HUES48 (cell line): Measurements from ENCODE around the gene ADSS2.

ENCODE experiments used
- H3K27ac ChIP-seq: one replicate; pipeline ENCODE4 v1.7.0; 2013; ENCODE audit warnings: low read depth, low read length, inconsistent platforms
- H3K27me3 ChIP-seq: 2 replicates; pipeline ENCODE4 v1.6.1; 2013; ENCODE audit warnings: mild to moderate bottlenecking, low read length; ENCODE audit not compliant: control insufficient read depth, insufficient read depth
- H3K36me3 ChIP-seq: 2 replicates; pipeline ENCODE4 v1.6.1; 2013; ENCODE audit warnings: low read length; ENCODE audit not compliant: control insufficient read depth, insufficient read depth
- H3K4me1 ChIP-seq: 2 replicates; pipeline ENCODE4 v1.6.1; 2013; ENCODE audit warnings: mild to moderate bottlenecking, low read length; ENCODE audit not compliant: control insufficient read depth, insufficient read depth
- H3K4me3 ChIP-seq: 2 replicates; pipeline ENCODE4 v1.5.1; 2013; ENCODE audit warnings: mild to moderate bottlenecking, low read depth, low read length
- H3K9ac ChIP-seq: 2 replicates; pipeline ENCODE4 v1.6.1; 2013; ENCODE audit warnings: mild to moderate bottlenecking, low read depth, low read length, moderate library complexity
- H3K9me3 ChIP-seq: 2 replicates; pipeline ENCODE4 v1.6.1; 2013; ENCODE audit warnings: low read length; ENCODE audit not compliant: control insufficient read depth, insufficient read depth

The ADSS2 gene

GRCh38 chr1:244445320-244446181, 6.2 kb downstream of the ADSS2 start:
- H3K36me3 ChIP-seq = peaks cover 14% of the 10 kb centered on the region; the same call in 1 of the 2 replicates
- H3K4me1 ChIP-seq = peaks cover 62% of the 10 kb centered on the region
- H3K27me3 ChIP-seq = no peaks in the 10 kb centered on the region
- no peaks in the 10 kb centered on the region for H3K9me3 ChIP-seq
- H3K27ac ChIP-seq = no peak overlapping the region
- no peak overlapping the region for H3K9ac ChIP-seq
- H3K4me3 ChIP-seq = peak overlapping the region; percentile 7; the same call in 1 of the 2 replicates

- Histone ChIP-seq H3K36me3 (peaks cover 13% of the 10 kb centered on the region; the same call in 1 of the 2 replicates), H3K9ac (no peak overlapping the region), H3K27ac (no peak overlapping the region), H3K4me3 (no peak overlapping the region), H3K4me1 (peaks cover 62% of the 10 kb centered on the region), H3K9me3 (no peaks in the 10 kb centered on the region), H3K27me3 (no peaks in the 10 kb centered on the region)
These were observed 6.9 kb downstream of the ADSS2 start for GRCh38 chr1:244444854-244445253.

GRCh38 chr1:244442850-244443249, 8.9 kb downstream of the ADSS2 start:
- no peaks in the 10 kb centered on the region for H3K27me3 ChIP-seq
- H3K4me3 ChIP-seq = no peak overlapping the region
- H3K27ac ChIP-seq = no peak overlapping the region
- H3K36me3 ChIP-seq = peaks cover 6% of the 10 kb centered on the region; the same call in 1 of the 2 replicates
- H3K4me1 ChIP-seq = peaks cover 46% of the 10 kb centered on the region
- no peak overlapping the region for H3K9ac ChIP-seq
- H3K9me3 ChIP-seq = no peaks in the 10 kb centered on the region

- no peak overlapping the region for H3K9ac ChIP-seq
- H3K4me1 ChIP-seq = peaks cover 14% of the 10 kb centered on the region
- H3K27ac ChIP-seq = peak overlapping the region; percentile 26
- no peak overlapping the region for H3K4me3 ChIP-seq
- H3K9me3 ChIP-seq = no peaks in the 10 kb centered on the region
- peaks cover 35% of the 10 kb centered on the region for H3K36me3 ChIP-seq
- H3K27me3 ChIP-seq = no peaks in the 10 kb centered on the region
These were observed 12.2 kb downstream of the ADSS2 start for GRCh38 chr1:244439391-244440032.

- Histone ChIP-seq H3K4me1 (peaks cover 14% of the 10 kb centered on the region), H3K27me3 (no peaks in the 10 kb centered on the region), H3K9ac (no peak overlapping the region), H3K36me3 (peaks cover 48% of the 10 kb centered on the region), H3K4me3 (no peak overlapping the region), H3K27ac (no peak overlapping the region), H3K9me3 (no peaks in the 10 kb centered on the region)
These were observed 14.6 kb downstream of the ADSS2 start for GRCh38 chr1:244437086-244437468.

GRCh38 chr1:244436336-244437085, 15.2 kb downstream of the ADSS2 start:
- Histone ChIP-seq H3K36me3 (peaks cover 54% of the 10 kb centered on the region), H3K9me3 (no peaks in the 10 kb centered on the region), H3K27me3 (no peaks in the 10 kb centered on the region), H3K27ac (no peak overlapping the region), H3K4me1 (peaks cover 14% of the 10 kb centered on the region), H3K9ac (no peak overlapping the region), H3K4me3 (no peak overlapping the region)

- Histone ChIP-seq H3K27me3 (no peaks in the 10 kb centered on the region), H3K27ac (no peak overlapping the region), H3K36me3 (peaks cover 62% of the 10 kb centered on the region), H3K9ac (no peak overlapping the region), H3K9me3 (no peaks in the 10 kb centered on the region), H3K4me3 (no peak overlapping the region), H3K4me1 (peaks cover 13% of the 10 kb centered on the region)
These were observed 16.0 kb downstream of the ADSS2 start for GRCh38 chr1:244435562-244436205.

GRCh38 chr1:244431166-244431565, 20.5 kb downstream of the ADSS2 start:
- Histone ChIP-seq H3K27me3 (no peaks in the 10 kb centered on the region), H3K9me3 (no peaks in the 10 kb centered on the region), H3K9ac (no peak overlapping the region), H3K4me1 (no peaks in the 10 kb centered on the region), H3K27ac (no peak overlapping the region), H3K4me3 (no peak overlapping the region), H3K36me3 (peaks cover 62% of the 10 kb centered on the region)

GRCh38 chr1:244429818-244430217, 21.9 kb downstream of the ADSS2 start:
- H3K36me3 ChIP-seq = peaks cover 60% of the 10 kb centered on the region

GRCh38 chr1:244427647-244428046, 24.1 kb downstream of the ADSS2 start:
- no peaks in the 10 kb centered on the region for H3K9me3 ChIP-seq
- H3K27ac ChIP-seq = no peak overlapping the region
- H3K4me1 ChIP-seq = no peaks in the 10 kb centered on the region
- H3K9ac ChIP-seq = no peak overlapping the region
- H3K27me3 ChIP-seq = no peaks in the 10 kb centered on the region
- H3K4me3 ChIP-seq = no peak overlapping the region
- peaks cover 64% of the 10 kb centered on the region for H3K36me3 ChIP-seq

More at GRCh38 chr1:244429818-244430217, 21.9 kb downstream of the ADSS2 start:
- Histone ChIP-seq H3K9ac (no peak overlapping the region), H3K4me3 (no peak overlapping the region), H3K27me3 (no peaks in the 10 kb centered on the region), H3K27ac (no peak overlapping the region), H3K4me1 (no peaks in the 10 kb centered on the region), H3K9me3 (no peaks in the 10 kb centered on the region)
